ENCODE data around the gene PLSCR1. TPM values are rescaled to one million over a fixed set of nuclear protein-coding genes. Genes with fewer than 3 reads are reported as not detected.

Gene PLSCR1
- total RNA-seq, 1 experiment from 2014 or later = 48.9 TPM

GRCh38 chr3:146530609-146531008, 13.8 kb downstream of the PLSCR1 start:
- Histone ChIP-seq H3T11ph (ENCODE audit: low read length) (no peak overlapping the region), H3K27ac (ENCODE audit: insufficient read length, low read depth, low read length) (no peak overlapping the region), H4K8ac (replicated peaks; ENCODE audit: insufficient read length, low read depth, low read length) (no peak overlapping the region), H2AFZ (ENCODE audit: low read length) (no peak overlapping the region), H3K27me3 (ENCODE audit: insufficient read depth, low read length) (no peaks in the 10 kb centered on the region), H2BK120ac (ENCODE audit: low read depth, low read length, poor library complexity, severe bottlenecking) (no peak overlapping the region), H2BK12ac (ENCODE audit: insufficient read length, low read depth, low read length) (no peak overlapping the region), H2BK20ac (ENCODE audit: low read depth, low read length, poor library complexity, severe bottlenecking) (no peak overlapping the region), H4K20me1 (ENCODE audit: control insufficient read depth, insufficient read depth, insufficient read length) (no peaks in the 10 kb centered on the region), H4K91ac (ENCODE audit: insufficient read length, low read depth, low read length) (no peak overlapping the region), H3K9me3 (ENCODE audit: control insufficient read depth, low read depth, low read length) (no peaks in the 10 kb centered on the region), H3K79me2 (ENCODE audit: insufficient read depth, low read length) (peaks cover 2% of the 10 kb centered on the region; the same call in 1 of the 2 replicates), H3K23ac (ENCODE audit: insufficient read length, low read depth, low read length) (no peak overlapping the region), H3K79me1 (ENCODE audit: insufficient read depth, low read depth, low read length, poor library complexity, severe bottlenecking) (no peaks in the 10 kb centered on the region), H3K18ac (ENCODE audit: insufficient read length, low read depth, low read length) (no peak overlapping the region), H2BK5ac (ENCODE audit: insufficient read length, low read length) (no peak overlapping the region), H3K4me1 (ENCODE audit: insufficient read depth, low read length) (peaks cover 4% of the 10 kb centered on the region; the same call in 1 of the 2 replicates), H3K4ac (ENCODE audit: low read depth, low read length) (no peak overlapping the region), H4K5ac (ENCODE audit: insufficient read length, low read depth, low read length) (no peak overlapping the region), H2AK5ac (ENCODE audit: insufficient read length, low read length) (no peak overlapping the region), H3K23me2 (ENCODE audit: insufficient read length, low read depth, low read length, poor library complexity, severe bottlenecking) (no peaks in the 10 kb centered on the region), H3K14ac (ENCODE audit: insufficient read depth, low read length) (no peak overlapping the region), H3K56ac (ENCODE audit: insufficient read length, low read depth, low read length) (no peak overlapping the region), H2BK15ac (ENCODE audit: low read depth, low read length) (no peak overlapping the region), H3K9ac (ENCODE audit: extremely low read depth, insufficient read length, low read length) (no peak overlapping the region), H3K4me2 (ENCODE audit: insufficient read depth, insufficient read length, low read length) (no peak overlapping the region)
- Mint-ChIP-seq H3K4me1 (peaks cover 35 to 39% of the 10 kb centered on the region in 2 experiments), H3K4me3 (no peak overlapping the region), H3K9me3 (no peaks in the 10 kb centered on the region), H3K27me3 (ENCODE audit: low read depth) (no peaks in the 10 kb centered on the region), H3K27ac (peak overlapping the region; percentile 51 to 86 (median 52); a peak in 5 of 7 replicates), H3K36me3 (ENCODE audit: insufficient read depth in 1 of 3, low read depth in 3 of 3) (peaks cover 14 to 48% (median 15%) of the 10 kb centered on the region in 3 experiments; a peak in 5 of 7 replicates)
- TF ChIP-seq CTCF (conservative IDR thresholded peaks at IDR 0.05) = no peak
- DNase-seq = no peak
- no CpG with 5 or more reads among the region's 2 CpGs for WGBS (ENCODE audit: extremely low coverage, insufficient read length, low lambda C conversion rate)

All from H9 (cell line).